AG20443 (cell line): ENCODE results near the gene LYRM2.

Source experiments
- DNase-seq: peaks from one replicate; pipeline ENCODE4 v3.0.0; 2012; ENCODE audit warnings: low spot score, mixed read lengths

LYRM2 gene

GRCh38 chr6:89591745-89592144 lies 46.8 kb downstream of the LYRM2 start:
- DNase-seq, result no peak

GRCh38 chr6:89590133-89590532 lies 48.4 kb downstream of the LYRM2 start:
- DNase-seq, result no peak

GRCh38 chr6:89589297-89590025 lies 49.1 kb downstream of the LYRM2 start:
- DNase-seq, result no peak

- no peak for DNase-seq
These were observed 53.4 kb downstream of the LYRM2 start for GRCh38 chr6:89585154-89585553.

GRCh38 chr6:89584539-89584938 lies 54.0 kb downstream of the LYRM2 start:
- DNase-seq, result no peak

GRCh38 chr6:89583559-89583958 lies 55.0 kb downstream of the LYRM2 start:
- no peak for DNase-seq

GRCh38 chr6:89582669-89583325 lies 55.8 kb downstream of the LYRM2 start:
- peak; percentile 17 for DNase-seq

GRCh38 chr6:89581689-89582088 lies 56.9 kb downstream of the LYRM2 start:
- no peak for DNase-seq

- no peak for DNase-seq
These were observed 57.4 kb downstream of the LYRM2 start for GRCh38 chr6:89580997-89581666.

GRCh38 chr6:89575562-89575960 lies 63.0 kb downstream of the LYRM2 start:
- DNase-seq, result no peak

GRCh38 chr6:89574910-89575561 lies 63.5 kb downstream of the LYRM2 start:
- DNase-seq, result no peak

- no peak for DNase-seq
These were observed 70.7 kb downstream of the LYRM2 start for GRCh38 chr6:89567630-89568390.

- DNase-seq, result no peak
These were observed 71.5 kb downstream of the LYRM2 start for GRCh38 chr6:89566930-89567629.

GRCh38 chr6:89566008-89566800 lies 72.3 kb downstream of the LYRM2 start:
- DNase-seq, result no peak

- DNase-seq, result no peak
These were observed 73.7 kb downstream of the LYRM2 start for GRCh38 chr6:89564752-89565427.

- no peak for DNase-seq
These were observed 74.7 kb downstream of the LYRM2 start for GRCh38 chr6:89563866-89564265.

GRCh38 chr6:89562093-89562973 lies 76.2 kb downstream of the LYRM2 start:
- peak; percentile 21 for DNase-seq

- peak; percentile 27 for DNase-seq
These were observed 79.1 kb downstream of the LYRM2 start for GRCh38 chr6:89559487-89559886.

GRCh38 chr6:89555806-89556205 lies 82.7 kb downstream of the LYRM2 start:
- DNase-seq, result no peak
